Smooth muscle cell (in vitro differentiated cells): ENCODE data around the gene GRID1. TPM values are rescaled to one million over a fixed set of nuclear protein-coding genes. Genes with fewer than 3 reads are reported as not detected.

ENCODE experiments used
- DNase-seq: peaks from one replicate; lab custom pipeline; 2025; ENCODE audit not compliant: unreplicated experiment; lab: John Stamatoyannopoulos, UW
- H2AFZ ChIP-seq: fragments of 200-600 bp; sonication (generic); 2 replicates; pipeline ENCODE4 v1.6.0; 2016; ENCODE audit warnings: antibody characterized with exemption, low read depth, mild to moderate bottlenecking
- H3F3A ChIP-seq: fragments of 200-600 bp; sonication (generic); 2 replicates; pipeline ENCODE4 v1.6.0; 2017; ENCODE audit warnings: antibody characterized with exemption, low read depth
- H3K27ac ChIP-seq: fragments of 200-600 bp; sonication (generic); 2 replicates; pipeline ENCODE4 v1.5.1; 2016; ENCODE audit warnings: low read depth, mild to moderate bottlenecking
- H3K27me3 ChIP-seq: fragments of 200-600 bp; sonication (generic); 2 replicates; pipeline ENCODE4 v1.6.1; 2016; ENCODE audit warnings: low read depth, mild to moderate bottlenecking
- H3K36me3 ChIP-seq: fragments of 200-600 bp; sonication (generic); 2 replicates; pipeline ENCODE4 v1.5.1; 2016; ENCODE audit warnings: low read depth
- H3K4me1 ChIP-seq: fragments of 200-600 bp; sonication (generic); 2 replicates; pipeline ENCODE4 v1.5.1; 2016; ENCODE audit warnings: low read depth
- H3K4me2 ChIP-seq: fragments of 200-600 bp; sonication (generic); 2 replicates; pipeline ENCODE4 v1.6.0; 2016; ENCODE audit warnings: mild to moderate bottlenecking
- H3K4me3 ChIP-seq: fragments of 200-600 bp; sonication (generic); 2 replicates; pipeline ENCODE4 v1.5.1; 2016; ENCODE audit warnings: mild to moderate bottlenecking
- H3K79me2 ChIP-seq: fragments of 200-600 bp; sonication (generic); 2 replicates; pipeline ENCODE4 v1.6.0; 2016; ENCODE audit warnings: low read depth, mild to moderate bottlenecking
- H3K9ac ChIP-seq: fragments of 200-600 bp; sonication (generic); 2 replicates; pipeline ENCODE4 v1.6.0; 2016; ENCODE audit warnings: low read depth
- H3K9me3 ChIP-seq: fragments of 200-600 bp; sonication (generic); replicated peaks from 2 replicates; pipeline ENCODE4 v1.5.1; 2016; ENCODE audit warnings: low read depth
- H4K20me1 ChIP-seq: fragments of 200-600 bp; sonication (generic); 2 replicates; pipeline ENCODE4 v1.6.0; 2016; ENCODE audit warnings: low read depth
- WGBS: methylation state at CpG from one replicate; pipeline ENCODE4 v1.1.7; 2016; ENCODE audit warnings: low lambda C conversion rate; 5-methylcytosine and 5-hydroxymethylcytosine counted together
- polyA plus RNA-seq: library from polyadenylated mRNA; unstranded; fragments of >200 nt; fragmentation: Nextera tagmentation; extraction: Ambion mirVana; gene quantifications from 2 replicates; pipeline ENCODE4 v1.2.1, GENCODE V29; 2016
- total RNA-seq: library from RNA; depleted of rRNA; stranded (reverse); fragments of >200 nt; gene quantifications from 2 replicates; pipeline ENCODE4 v1.2.3, GENCODE V29; 2014
- TF ChIP-seq, protein P1 (sequence below): fragments of 200-600 bp; sonication (generic); IDR thresholded peaks from 2 replicates; pipeline ENCODE4 v1.5.1; 2017; ENCODE audit warnings: borderline replicate concordance, mild to moderate bottlenecking, antibody characterized with exemption; ENCODE audit not compliant: insufficient read depth, poor library complexity, severe bottlenecking

The GRID1 gene
- total and polyA plus RNA-seq, 2 experiments from 2014 or later: 4.4 to 7.4 TPM

DNA sequence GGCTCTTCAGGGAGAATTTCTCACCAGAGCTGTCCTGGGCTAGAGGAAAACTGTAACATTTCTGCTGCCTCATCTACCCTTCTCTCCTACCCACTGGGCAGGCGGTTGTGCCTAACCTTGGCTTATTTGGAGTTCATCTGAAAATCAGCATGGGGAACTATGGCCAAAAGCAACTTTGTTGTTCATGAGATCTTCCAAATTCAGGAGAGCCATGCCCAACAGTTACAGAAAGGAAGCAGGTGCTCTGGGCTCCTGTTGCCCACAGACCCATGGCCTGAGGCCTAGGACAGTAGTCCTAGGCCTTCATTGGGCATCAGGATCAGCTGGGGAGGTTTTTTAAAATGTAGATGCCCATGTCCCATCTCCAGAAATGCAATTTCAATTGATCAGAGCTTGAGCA is 85.2 kb downstream of the GRID1 start:
- DNase-seq: no peak

DNA sequence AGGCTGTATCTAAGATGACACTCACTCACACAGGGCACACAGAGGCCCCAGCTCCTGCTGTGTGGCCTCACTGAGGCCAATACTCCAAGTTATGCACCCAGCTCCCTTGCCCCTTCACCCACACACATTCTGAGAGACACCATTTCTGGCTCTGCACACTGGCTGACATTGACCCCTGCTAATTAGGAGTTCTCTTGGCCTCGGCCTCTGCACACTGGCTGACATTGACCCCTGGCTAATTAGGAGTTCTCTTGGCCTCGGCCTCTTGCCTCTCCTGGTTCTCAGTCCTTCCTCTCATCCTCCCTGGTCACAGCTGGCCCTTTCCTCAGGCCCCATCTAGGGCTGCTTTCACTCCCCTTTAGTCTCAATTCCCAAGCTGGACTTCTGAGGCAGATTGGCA is 97.3 kb downstream of the GRID1 start:
- Histone ChIP-seq H2AFZ (no peak overlapping the region), H3K4me2 (no peak overlapping the region), H3K36me3 (no peaks in the 10 kb centered on the region), H3K27ac (no peak overlapping the region), H4K20me1 (peaks cover 8% of the 10 kb centered on the region), H3K9ac (no peak overlapping the region), H3K4me1 (no peaks in the 10 kb centered on the region), H3K27me3 (no peaks in the 10 kb centered on the region), H3K9me3 (no peaks in the 10 kb centered on the region), H3F3A (no peaks in the 10 kb centered on the region), H3K4me3 (no peak overlapping the region), H3K79me2 (no peaks in the 10 kb centered on the region)
- no peak for DNase-seq
- WGBS: 83% methylated on average over 2 of the region's 2 CpGs
- TF ChIP-seq, protein P1, sequence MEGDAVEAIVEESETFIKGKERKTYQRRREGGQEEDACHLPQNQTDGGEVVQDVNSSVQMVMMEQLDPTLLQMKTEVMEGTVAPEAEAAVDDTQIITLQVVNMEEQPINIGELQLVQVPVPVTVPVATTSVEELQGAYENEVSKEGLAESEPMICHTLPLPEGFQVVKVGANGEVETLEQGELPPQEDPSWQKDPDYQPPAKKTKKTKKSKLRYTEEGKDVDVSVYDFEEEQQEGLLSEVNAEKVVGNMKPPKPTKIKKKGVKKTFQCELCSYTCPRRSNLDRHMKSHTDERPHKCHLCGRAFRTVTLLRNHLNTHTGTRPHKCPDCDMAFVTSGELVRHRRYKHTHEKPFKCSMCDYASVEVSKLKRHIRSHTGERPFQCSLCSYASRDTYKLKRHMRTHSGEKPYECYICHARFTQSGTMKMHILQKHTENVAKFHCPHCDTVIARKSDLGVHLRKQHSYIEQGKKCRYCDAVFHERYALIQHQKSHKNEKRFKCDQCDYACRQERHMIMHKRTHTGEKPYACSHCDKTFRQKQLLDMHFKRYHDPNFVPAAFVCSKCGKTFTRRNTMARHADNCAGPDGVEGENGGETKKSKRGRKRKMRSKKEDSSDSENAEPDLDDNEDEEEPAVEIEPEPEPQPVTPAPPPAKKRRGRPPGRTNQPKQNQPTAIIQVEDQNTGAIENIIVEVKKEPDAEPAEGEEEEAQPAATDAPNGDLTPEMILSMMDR: no peak

More for the DNA sequence above, 85.2 kb downstream of the GRID1 start:
- TF ChIP-seq, protein P1: no peak
- no peak overlapping the region for H3K4me3 ChIP-seq
- no peak overlapping the region for H2AFZ ChIP-seq
- H3K4me1 ChIP-seq: no peaks in the 10 kb centered on the region
- H3K36me3 ChIP-seq: no peaks in the 10 kb centered on the region
- no peaks in the 10 kb centered on the region for H3K79me2 ChIP-seq
- no peaks in the 10 kb centered on the region for H3F3A ChIP-seq
- peaks cover 22% of the 10 kb centered on the region for H4K20me1 ChIP-seq
- 100% methylated on average over 1 of the region's 1 CpG for WGBS
- H3K9ac ChIP-seq: no peak overlapping the region
- H3K9me3 ChIP-seq: no peaks in the 10 kb centered on the region
- H3K27ac ChIP-seq: no peak overlapping the region
- no peaks in the 10 kb centered on the region for H3K27me3 ChIP-seq
- no peak overlapping the region for H3K4me2 ChIP-seq

DNA sequence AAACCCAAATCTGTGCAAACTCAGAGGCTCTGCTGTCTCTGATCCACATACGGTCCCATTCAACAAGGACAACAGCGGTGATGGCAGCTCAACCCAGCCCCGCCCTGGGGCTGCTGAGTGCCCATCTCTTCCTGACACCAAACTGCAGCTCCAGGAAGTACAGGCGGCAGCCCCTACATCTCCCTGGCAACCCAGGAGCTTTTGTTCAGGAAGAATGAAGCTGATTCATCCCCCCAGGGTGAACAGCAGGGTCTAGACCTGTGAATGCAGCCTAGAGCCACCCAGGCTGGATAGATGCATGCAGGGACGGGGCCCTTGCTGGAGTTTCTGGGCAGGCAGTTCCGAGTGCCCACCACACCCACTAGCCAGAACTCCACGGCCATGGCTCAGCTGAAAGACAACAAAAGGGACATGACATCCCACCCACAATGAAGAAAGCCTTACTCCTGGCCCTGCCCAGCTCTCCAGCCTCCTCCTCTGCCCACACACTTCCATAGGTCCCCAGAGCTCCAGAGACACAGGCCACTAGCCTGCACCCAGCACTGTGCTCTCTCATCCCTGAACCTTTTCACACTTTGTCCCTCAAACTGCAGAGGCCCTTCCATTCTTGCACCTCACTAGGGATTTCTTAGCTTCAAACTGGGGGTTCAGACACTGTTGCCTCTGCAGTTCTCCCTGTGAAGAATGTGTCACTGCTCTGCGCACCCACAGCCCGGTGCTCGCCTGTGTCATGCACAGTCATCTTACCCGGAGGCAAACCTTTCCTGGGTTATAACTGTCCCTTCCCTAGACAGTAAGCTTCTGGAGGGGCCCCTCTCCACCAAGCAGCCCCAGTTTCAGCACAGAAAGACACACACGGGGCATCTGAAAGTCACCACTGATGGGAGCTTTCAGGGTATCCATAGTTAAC is 99.1 kb downstream of the GRID1 start:
- H3K4me2 ChIP-seq: no peak overlapping the region
- 91% methylated on average over 12 of the region's 12 CpGs for WGBS
- no peak overlapping the region for H3K9ac ChIP-seq
- H3K36me3 ChIP-seq: no peaks in the 10 kb centered on the region
- H3K79me2 ChIP-seq: no peaks in the 10 kb centered on the region
- H3K4me1 ChIP-seq: no peaks in the 10 kb centered on the region
- peaks cover 8% of the 10 kb centered on the region for H4K20me1 ChIP-seq
- H3K9me3 ChIP-seq: no peaks in the 10 kb centered on the region
- no peak overlapping the region for H3K4me3 ChIP-seq
- no peaks in the 10 kb centered on the region for H3F3A ChIP-seq
- DNase-seq: no peak
- H2AFZ ChIP-seq: no peak overlapping the region
- TF ChIP-seq, protein P1: no peak
- no peaks in the 10 kb centered on the region for H3K27me3 ChIP-seq
- H3K27ac ChIP-seq: no peak overlapping the region
